ENCODE data around the gene SLC10A4. TPM values are rescaled to one million over a fixed set of nuclear protein-coding genes. Genes with fewer than 3 reads are reported as not detected.
"Not testable (repeated sequence)": the region's sequence is repeated elsewhere in the genome, so short reads cannot be mapped to it uniquely, and the experiment has no call there.

SLC10A4 gene
- total RNA-seq: under 1 TPM in 1 of 4 donors, not detected in 3; 0.38 TPM

- Histone ChIP-seq H3K4me1 (peaks cover 0 to 17% (median 0%) of the 10 kb centered on the region in 3 donors), H3K27me3 (peaks cover 10 to 78% (median 17%) of the 10 kb centered on the region in 4 donors), H3K27ac (no peak within 1 kb of the TSS), H3K4me3 (peak within 1 kb of the TSS; percentile 19 to 64 (median 36)), H3K9me3 (no peaks in the 10 kb centered on the region), H3K36me3 (no peaks in the 10 kb centered on the region)
- TF ChIP-seq POLR2A (IDR thresholded peaks at IDR 0.05) (no peak), CTCF (IDR thresholded peaks at IDR 0.05) (no peak)
- intact Hi-C loops (cut with DNase I): no loop called here
- 16 to 17% methylated on average over 1 to 6 of the region's 85 CpGs for WGBS, 2 donors
- DNase-seq: no peak
These were observed at the start of gene SLC10A4 for GRCh38 chr4:48483006-48483776. Gene SLC10A4 (plus strand): TSS chr4:48483343. CDS start chr4:48483562, 219 bp downstream.

GRCh38 chr4:48436318-48436717 is 46.8 kb upstream of the SLC10A4 start:
- H3K27me3 ChIP-seq: no peaks in the 10 kb centered on the region
- H3K4me1 ChIP-seq: no peaks in the 10 kb centered on the region
- H3K9me3 ChIP-seq: no peaks in the 10 kb centered on the region
- no peak overlapping the region for H3K27ac ChIP-seq
- H3K36me3 ChIP-seq: no peaks in the 10 kb centered on the region
- 78 to 100% methylated on average over 1 of the region's 1 CpG for WGBS, 2 donors
- intact Hi-C loops (cut with DNase I): no loop called here
- H3K4me3 ChIP-seq: no peak overlapping the region
- DNase-seq: no peak
- TF ChIP-seq POLR2A (IDR thresholded peaks at IDR 0.05): no peak
- no peak for TF ChIP-seq CTCF (IDR thresholded peaks at IDR 0.05)

GRCh38 chr4:48439988-48440387 is 43.2 kb upstream of the SLC10A4 start:
- Histone ChIP-seq H3K27me3 (no peaks in the 10 kb centered on the region), H3K4me1 (no peaks in the 10 kb centered on the region), H3K9me3 (no peaks in the 10 kb centered on the region), H3K36me3 (no peaks in the 10 kb centered on the region), H3K4me3 (no peak overlapping the region), H3K27ac (no peak overlapping the region)
- WGBS, 2 donors: 53 to 81% methylated on average over 2 of the region's 2 CpGs
- TF ChIP-seq CTCF (IDR thresholded peaks at IDR 0.05) (no peak), POLR2A (IDR thresholded peaks at IDR 0.05) (no peak)
- intact Hi-C loops (cut with DNase I): no loop called here
- no peak for DNase-seq

- H3K4me3 ChIP-seq; H3K9me3 ChIP-seq; H3K27me3 ChIP-seq; DNase-seq; H3K4me1 ChIP-seq; intact Hi-C loops (cut with DNase I); H3K27ac ChIP-seq; H3K36me3 ChIP-seq: not testable (repeated sequence)
- 62 to 67% methylated on average over 5 of the region's 5 CpGs for WGBS, 2 donors
These were observed 42.2 kb upstream of the SLC10A4 start for GRCh38 chr4:48440914-48441313.

GRCh38 chr4:48445704-48446103 is 37.4 kb upstream of the SLC10A4 start:
- H3K9me3 ChIP-seq: no peaks in the 10 kb centered on the region
- no peak overlapping the region for H3K4me3 ChIP-seq
- WGBS, 2 donors: 5 to 11% methylated on average over 3 of the region's 3 CpGs
- intact Hi-C loops (cut with DNase I): no loop called here
- no peak for DNase-seq
- H3K27me3 ChIP-seq: no peaks in the 10 kb centered on the region
- H3K36me3 ChIP-seq: no peaks in the 10 kb centered on the region
- TF ChIP-seq CTCF (IDR thresholded peaks at IDR 0.05) (peak in 4 of 6 experiments; percentile 30 to 51 (median 45)), POLR2A (IDR thresholded peaks at IDR 0.05) (no peak)
- H3K27ac ChIP-seq: no peak overlapping the region
- H3K4me1 ChIP-seq: no peaks in the 10 kb centered on the region
